Gastrocnemius medialis (tissue), 4 donors: Measurements from ENCODE around the gene CADPS. TPM values are rescaled to one million over a fixed set of nuclear protein-coding genes. Genes with fewer than 3 reads are reported as not detected.

ENCODE experiments used
- ATAC-seq, 2 donors: fragments of 150-250 bp; one replicate each; pipeline ENCODE4 v1.9.1; 2016
- DNase-seq, 2 donors: peaks; one replicate each; pipeline ENCODE4 v3.0.0-alpha.2; 2019
- H3K27ac ChIP-seq, 4 donors: fragments of 200-600 bp; sonication (generic); 1 replicate in 1 of 4; 2 replicates in 3 of 4; pipeline ENCODE4 v1.5.1; 2016 to 2018; ENCODE audit warnings: mild to moderate bottlenecking in 2 of 4, moderate library complexity in 1 of 4
- H3K27me3 ChIP-seq, 3 donors: fragments of 200-600 bp; sonication (generic) in 2 of 3; 1 replicate in 1 of 3; 2 replicates in 2 of 3; pipeline versions ENCODE4 v1.5.1 to v1.6.0; 2016 to 2019; ENCODE audit warnings: mild to moderate bottlenecking in 1 of 3, moderate library complexity in 1 of 3
- H3K36me3 ChIP-seq, 2 donors: fragments of 200-600 bp; sonication (generic) in 1 of 2; one replicate each; pipeline ENCODE4 v1.5.1; 2017 to 2018
- H3K4me1 ChIP-seq, 2 donors: fragments of 200-600 bp; sonication (generic) in 1 of 2; one replicate each; pipeline ENCODE4 v1.5.1; 2016 to 2017; ENCODE audit warnings: mild to moderate bottlenecking in 2 of 2
- H3K4me3 ChIP-seq, 4 donors: fragments of 200-600 bp; sonication (generic) in 3 of 4; 1 replicate in 1 of 4; 2 replicates in 3 of 4; pipeline ENCODE4 v1.5.1; 2016 to 2019; ENCODE audit warnings: mild to moderate bottlenecking in 2 of 4
- H3K9me3 ChIP-seq, 3 donors: fragments of 200-600 bp; sonication (generic) in 2 of 3; 1 replicate in 1 of 3; 2 replicates in 2 of 3; pipeline ENCODE4 v1.5.1; 2016 to 2019
- CTCF ChIP-seq, 5 experiments: fragments of 450-650 bp in 3 of 5; fragments of 200-600 bp in 2 of 5; sonication (generic) in 2 of 5; IDR thresholded peaks in 4 of 5; conservative IDR thresholded peaks in 1 of 5; 1 replicate in 4 of 5; 2 replicates in 1 of 5; pipeline ENCODE4 v1.5.1; 2016 to 2019; ENCODE audit warnings: antibody characterized with exemption in 5 of 5, mild to moderate bottlenecking in 3 of 5, moderate library complexity in 3 of 5
- POLR2A ChIP-seq, 2 donors: fragments of 450-650 bp; IDR thresholded peaks; one replicate each; pipeline ENCODE4 v1.6.1; 2017; ENCODE audit warnings: antibody characterized with exemption in 2 of 2, mild to moderate bottlenecking in 2 of 2, moderate library complexity in 2 of 2
- in situ Hi-C, 4 donors: fragments of 200-750 bp; cut with MboI; loops; one replicate each; pipeline versions ENCODE4 v1.15.0 to v1.8.0; 2017; ENCODE audit warnings: low sequenced_read_pairs in 4 of 4
- intact Hi-C: fragments of 100-400 bp; cut with DNase I; formaldehyde crosslinking; loops from one replicate; pipeline ENCODE4 v1.15.1; 2023; ENCODE audit warnings: low total_unique reads
- total RNA-seq, 4 donors: library from RNA; depleted of rRNA; stranded (reverse); fragments of >200 nt; gene quantifications; one replicate each; pipeline versions ENCODE4 v1.1.0 to v1.2.3, GENCODE V29; 2016

CADPS gene
- total RNA-seq, 4 donors from 2014 or later = 2.1 TPM; not detected in 3

- H3K27me3 ChIP-seq = peaks cover 74 to 89% (median 76%) of the 10 kb centered on the region in 3 donors
- in situ Hi-C loops = no loop called here
- ATAC-seq = no peak
- DNase-seq = no peak
- no peak overlapping the region for H3K4me3 ChIP-seq
- TF ChIP-seq CTCF (IDR thresholded peaks at IDR 0.05 in 4 of 5, conservative IDR thresholded peaks at IDR 0.05 in 1 of 5) = no peak
- TF ChIP-seq POLR2A (IDR thresholded peaks at IDR 0.05) = no peak
- H3K27ac ChIP-seq = no peak overlapping the region
- no peaks in the 10 kb centered on the region for H3K36me3 ChIP-seq
- peaks cover 17% of the 10 kb centered on the region in 2 donors for H3K4me1 ChIP-seq
- no peaks in the 10 kb centered on the region for H3K9me3 ChIP-seq
- intact Hi-C loops = no loop called here
Observed at GRCh38 chr3:62367763-62368195, 507.4 kb downstream of the CADPS start.

GRCh38 chr3:62366126-62366484 lies 509.1 kb downstream of the CADPS start:
- ATAC-seq = no peak
- Histone ChIP-seq H3K9me3 (no peaks in the 10 kb centered on the region), H3K4me3 (no peak overlapping the region), H3K27ac (no peak overlapping the region), H3K36me3 (no peaks in the 10 kb centered on the region), H3K4me1 (peaks cover 2 to 13% of the 10 kb centered on the region in 2 donors), H3K27me3 (peaks cover 60 to 79% (median 62%) of the 10 kb centered on the region in 3 donors)
- in situ Hi-C loops (no loop called here), intact Hi-C loops (no loop called here)
- no peak for DNase-seq
- no peak for TF ChIP-seq CTCF (IDR thresholded peaks at IDR 0.05 in 4 of 5, conservative IDR thresholded peaks at IDR 0.05 in 1 of 5)

GRCh38 chr3:62365391-62366125 lies 509.7 kb downstream of the CADPS start:
- no peak for DNase-seq
- intact Hi-C loops (no loop called here), in situ Hi-C loops (no loop called here)
- Histone ChIP-seq H3K36me3 (no peaks in the 10 kb centered on the region), H3K4me1 (peaks cover 0 to 13% of the 10 kb centered on the region in 2 donors), H3K27ac (no peak overlapping the region), H3K9me3 (no peaks in the 10 kb centered on the region), H3K27me3 (peaks cover 55 to 74% (median 58%) of the 10 kb centered on the region in 3 donors), H3K4me3 (no peak overlapping the region)
- no peak for ATAC-seq
- no peak for TF ChIP-seq CTCF (IDR thresholded peaks at IDR 0.05 in 4 of 5, conservative IDR thresholded peaks at IDR 0.05 in 1 of 5)
- no peak for TF ChIP-seq POLR2A (IDR thresholded peaks at IDR 0.05)

GRCh38 chr3:62364191-62364590 lies 511.0 kb downstream of the CADPS start:
- H3K4me3 ChIP-seq = no peak overlapping the region
- TF ChIP-seq CTCF (IDR thresholded peaks at IDR 0.05 in 4 of 5, conservative IDR thresholded peaks at IDR 0.05 in 1 of 5) (no peak), POLR2A (IDR thresholded peaks at IDR 0.05) (no peak)
- DNase-seq = no peak
- ATAC-seq = no peak
- no peaks in the 10 kb centered on the region for H3K9me3 ChIP-seq
- peaks cover 41 to 60% (median 46%) of the 10 kb centered on the region in 3 donors for H3K27me3 ChIP-seq
- H3K4me1 ChIP-seq = peaks cover 0 to 8% of the 10 kb centered on the region in 2 donors
- H3K36me3 ChIP-seq = no peaks in the 10 kb centered on the region
- in situ Hi-C loops = no loop called here
- intact Hi-C loops = no loop called here
- no peak overlapping the region for H3K27ac ChIP-seq
